GM18873 (cell line): Measurements from ENCODE around the gene KLHL3.
"Not testable (repeated sequence)": the region's sequence is repeated elsewhere in the genome, so short reads cannot be mapped to it uniquely, and the experiment has no call there.

Experiments
- ATAC-seq: cut with Tn5 transposase; IDR thresholded peaks from one replicate; pipeline ENCODE4 v1.9.1; 2021; ENCODE audit warnings: mild to moderate bottlenecking, moderate library complexity, moderate number of reproducible peaks; ENCODE audit not compliant: unreplicated experiment, low FRiP score

The KLHL3 gene

GRCh38 chr5:137735555-137736284 lies at the start of gene KLHL3:
TSS of gene KLHL3 (minus strand) at chr5:137736089. CDS start at chr5:137735646, 443 bp downstream.
- peak; percentile 44 for ATAC-seq

- ATAC-seq: no peak
These were observed 47.2 kb upstream of the KLHL3 start for GRCh38 chr5:137782984-137783536.

- ATAC-seq: no peak
These were observed 46.2 kb upstream of the KLHL3 start for GRCh38 chr5:137782055-137782454.

- ATAC-seq: no peak
These were observed 43.1 kb upstream of the KLHL3 start for GRCh38 chr5:137778772-137779564.

GRCh38 chr5:137767937-137768336 lies 32.0 kb upstream of the KLHL3 start:
- not testable (repeated sequence) for ATAC-seq

- ATAC-seq: no peak
These were observed 25.7 kb upstream of the KLHL3 start for GRCh38 chr5:137761566-137761965.

- ATAC-seq: no peak
These were observed 25.0 kb upstream of the KLHL3 start for GRCh38 chr5:137760719-137761516.

GRCh38 chr5:137760294-137760693 lies 24.4 kb upstream of the KLHL3 start:
- ATAC-seq: no peak

GRCh38 chr5:137758715-137759306 lies 22.9 kb upstream of the KLHL3 start:
- peak; percentile 64 for ATAC-seq

- no peak for ATAC-seq
These were observed 22.2 kb upstream of the KLHL3 start for GRCh38 chr5:137758121-137758520.

GRCh38 chr5:137757634-137758033 lies 21.7 kb upstream of the KLHL3 start:
- ATAC-seq: no peak

GRCh38 chr5:137754961-137755762 lies 19.3 kb upstream of the KLHL3 start:
- ATAC-seq: peak; percentile 4

GRCh38 chr5:137754188-137754960 lies 18.5 kb upstream of the KLHL3 start, which contains the start of gene HNRNPA0:
TSS of gene HNRNPA0 (minus strand) at chr5:137754363. CDS start at chr5:137754066, 297 bp downstream.
- ATAC-seq: peak; percentile 65

- ATAC-seq: peak; percentile 7
These were observed 17.9 kb upstream of the KLHL3 start for GRCh38 chr5:137753691-137754187.

- no peak for ATAC-seq
These were observed 17.2 kb upstream of the KLHL3 start for GRCh38 chr5:137752905-137753690.

- ATAC-seq: no peak
These were observed 16.1 kb upstream of the KLHL3 start for GRCh38 chr5:137751869-137752491.

- ATAC-seq: no peak
These were observed 14.5 kb upstream of the KLHL3 start for GRCh38 chr5:137750436-137750835.
